ENCODE results near the gene SUZ12.
"Not testable (repeated sequence)": the region's sequence is repeated elsewhere in the genome, so short reads cannot be mapped to it uniquely, and the experiment has no call there.

The SUZ12 gene

DNA sequence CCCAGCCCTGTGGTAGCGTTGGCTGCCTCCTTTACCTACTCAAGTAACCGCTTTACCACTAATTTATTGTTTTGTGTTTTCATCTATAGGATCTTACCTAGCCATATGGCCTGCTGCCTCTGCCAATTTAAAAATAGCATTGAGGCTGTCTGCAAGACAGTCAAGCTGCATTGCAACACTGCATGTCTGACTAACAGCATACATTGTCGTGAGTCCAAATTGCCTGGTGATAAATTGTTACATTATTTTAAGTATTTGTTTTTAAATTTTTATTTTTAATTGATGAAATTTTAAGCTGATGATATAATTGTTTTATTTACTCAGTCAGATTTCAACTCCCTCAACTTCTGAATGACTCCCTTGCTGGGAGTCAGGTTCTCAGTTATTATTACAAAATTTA is 108.8 kb downstream of the SUZ12 start:
- not testable (repeated sequence) for H3K4me1 Mint-ChIP-seq, H3K4me3 Mint-ChIP-seq

DNA sequence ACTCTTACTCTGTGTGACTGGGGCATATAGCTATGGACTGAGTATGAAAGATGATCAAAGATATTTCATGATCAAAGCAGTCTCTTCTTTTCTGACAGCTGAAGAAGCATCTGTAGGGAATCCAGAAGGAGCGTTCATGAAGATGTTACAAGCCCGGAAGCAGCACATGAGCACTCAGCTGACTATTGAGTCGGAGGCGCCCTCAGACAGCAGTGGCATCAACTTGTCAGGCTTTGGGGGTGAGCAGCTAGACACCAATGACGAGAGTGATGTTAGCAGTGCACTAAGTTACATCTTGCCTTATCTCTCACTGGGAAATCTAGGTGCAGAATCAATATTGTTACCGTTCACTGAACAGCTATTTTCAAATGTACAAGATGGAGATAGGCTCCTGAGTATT is 110.9 kb downstream of the SUZ12 start:
- H3K27ac Mint-ChIP-seq = not testable (repeated sequence)

More for the DNA sequence above, 108.8 kb downstream of the SUZ12 start:
- H3K36me3 Mint-ChIP-seq = peaks cover 17% of the 10 kb centered on the region
- not testable (repeated sequence) for H3K9me3 Mint-ChIP-seq, H3K27ac Mint-ChIP-seq, ATAC-seq, H3K27me3 Mint-ChIP-seq

More for the DNA sequence above, 110.9 kb downstream of the SUZ12 start:
- ATAC-seq, H3K9me3 Mint-ChIP-seq, H3K4me3 Mint-ChIP-seq, H3K27me3 Mint-ChIP-seq, H3K4me1 Mint-ChIP-seq: not testable (repeated sequence)
- peaks cover 10% of the 10 kb centered on the region for H3K36me3 Mint-ChIP-seq

All from stimulated activated memory B cell treated with anti-CD40 and anti-IgM and Interleukin-4, amounts not matched to agents 10 μg/mL and 1 μg/mL and 100 μg/mL, for 72 hours (primary cell).